Measurements from ENCODE around the gene ABCA7.

DNA sequence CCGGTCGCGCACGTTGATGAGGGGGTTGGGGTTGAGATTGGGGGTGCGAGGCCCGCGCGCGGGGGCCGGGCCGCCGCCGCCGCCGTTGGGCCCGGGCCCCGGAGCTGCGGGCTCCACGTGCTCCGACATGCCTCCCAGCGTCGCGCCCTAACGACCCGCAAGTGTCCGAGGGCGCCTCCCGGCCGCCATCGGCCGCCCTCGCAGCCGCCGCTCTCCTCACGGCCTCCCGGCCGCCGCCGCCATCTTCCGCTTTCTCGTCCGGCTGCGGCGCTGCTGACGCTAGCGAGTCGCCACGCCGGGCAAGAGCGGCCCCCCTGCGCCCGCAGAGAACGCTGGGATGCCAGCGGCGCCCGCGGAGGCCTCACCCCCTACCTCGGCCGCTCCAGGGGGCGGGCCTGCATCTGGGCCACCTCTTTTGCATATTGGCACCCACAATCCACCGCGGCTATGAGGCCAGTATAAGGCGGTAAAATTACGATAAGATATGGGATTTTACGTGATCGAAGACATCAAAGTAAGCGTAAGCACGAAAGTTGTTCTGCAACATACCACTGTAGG lies 19.0 kb upstream of the ABCA7 start, which contains the start of gene TMEM259:
- TF ChIP-seq CTCF (conservative IDR thresholded peaks at IDR 0.05 in 1 of 2, IDR thresholded peaks at IDR 0.05 in 1 of 2; ENCODE audit: extremely low read depth in 1 of 2, insufficient read depth in 1 of 2, low read depth in 1 of 2, low read length in 2 of 2), result no peak
- TF ChIP-seq EZH2 (IDR thresholded peaks at IDR 0.05; ENCODE audit: borderline replicate concordance, low read length), result no peak

Measured in mammary epithelial cell (primary cell).